ENCODE data around the gene CSTPP1.

- TF ChIP-seq, protein P1, sequence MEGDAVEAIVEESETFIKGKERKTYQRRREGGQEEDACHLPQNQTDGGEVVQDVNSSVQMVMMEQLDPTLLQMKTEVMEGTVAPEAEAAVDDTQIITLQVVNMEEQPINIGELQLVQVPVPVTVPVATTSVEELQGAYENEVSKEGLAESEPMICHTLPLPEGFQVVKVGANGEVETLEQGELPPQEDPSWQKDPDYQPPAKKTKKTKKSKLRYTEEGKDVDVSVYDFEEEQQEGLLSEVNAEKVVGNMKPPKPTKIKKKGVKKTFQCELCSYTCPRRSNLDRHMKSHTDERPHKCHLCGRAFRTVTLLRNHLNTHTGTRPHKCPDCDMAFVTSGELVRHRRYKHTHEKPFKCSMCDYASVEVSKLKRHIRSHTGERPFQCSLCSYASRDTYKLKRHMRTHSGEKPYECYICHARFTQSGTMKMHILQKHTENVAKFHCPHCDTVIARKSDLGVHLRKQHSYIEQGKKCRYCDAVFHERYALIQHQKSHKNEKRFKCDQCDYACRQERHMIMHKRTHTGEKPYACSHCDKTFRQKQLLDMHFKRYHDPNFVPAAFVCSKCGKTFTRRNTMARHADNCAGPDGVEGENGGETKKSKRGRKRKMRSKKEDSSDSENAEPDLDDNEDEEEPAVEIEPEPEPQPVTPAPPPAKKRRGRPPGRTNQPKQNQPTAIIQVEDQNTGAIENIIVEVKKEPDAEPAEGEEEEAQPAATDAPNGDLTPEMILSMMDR (optimal IDR thresholded peaks at IDR 0.05 in 1 of 3, IDR thresholded peaks at IDR 0.05 in 1 of 3, conservative IDR thresholded peaks at IDR 0.05 in 1 of 3; ENCODE audit: extremely low read depth in 1 of 3, insufficient read depth in 2 of 3, low read length in 3 of 3): no peak
- no peak for TF ChIP-seq EZH2 (IDR thresholded peaks at IDR 0.05; ENCODE audit: low read length)
These were observed 107.6 kb downstream of the CSTPP1 start for GRCh38 chr11:47044119-47044518.
